ENCODE data around the gene PDE11A.
"Not testable (repeated sequence)": the region's sequence is repeated elsewhere in the genome, so short reads cannot be mapped to it uniquely, and the experiment has no call there.

PDE11A gene

GRCh38 chr2:177882501-177882900, 190.1 kb downstream of the PDE11A start:
- no peak for DNase-seq (ENCODE audit: low read depth in 2 of 2)

- no peak for DNase-seq (ENCODE audit: low read depth in 2 of 2)
Observed at GRCh38 chr2:177881921-177882320, 190.7 kb downstream of the PDE11A start.

GRCh38 chr2:177881008-177881747, 191.4 kb downstream of the PDE11A start:
- DNase-seq (ENCODE audit: low read depth in 2 of 2) = no peak

- no peak for DNase-seq (ENCODE audit: low read depth in 2 of 2)
Observed at GRCh38 chr2:177880285-177880684, 192.3 kb downstream of the PDE11A start.

GRCh38 chr2:177876950-177877349, 195.6 kb downstream of the PDE11A start:
- DNase-seq (ENCODE audit: low read depth in 2 of 2) = no peak

GRCh38 chr2:177874686-177875085, 197.9 kb downstream of the PDE11A start:
- DNase-seq (ENCODE audit: low read depth in 2 of 2) = no peak

- no peak for DNase-seq (ENCODE audit: low read depth in 2 of 2)
Observed at GRCh38 chr2:177873915-177874314, 198.7 kb downstream of the PDE11A start.

GRCh38 chr2:177872286-177872685, 200.3 kb downstream of the PDE11A start:
- no peak for DNase-seq (ENCODE audit: low read depth in 2 of 2)

GRCh38 chr2:177869912-177870311, 202.7 kb downstream of the PDE11A start:
- DNase-seq (ENCODE audit: low read depth in 2 of 2) = no peak

- DNase-seq (ENCODE audit: low read depth in 2 of 2) = no peak
Observed at GRCh38 chr2:177869209-177869608, 203.4 kb downstream of the PDE11A start.

GRCh38 chr2:177868806-177869205, 203.8 kb downstream of the PDE11A start:
- DNase-seq (ENCODE audit: low read depth in 2 of 2) = no peak

GRCh38 chr2:177857538-177857937, 215.0 kb downstream of the PDE11A start:
- no peak for DNase-seq (ENCODE audit: low read depth in 2 of 2)

GRCh38 chr2:177852389-177852788, 220.2 kb downstream of the PDE11A start:
- no peak for DNase-seq (ENCODE audit: low read depth in 2 of 2)

GRCh38 chr2:177843188-177843587, 229.4 kb downstream of the PDE11A start:
- no peak for DNase-seq (ENCODE audit: low read depth in 2 of 2)

- no peak for DNase-seq (ENCODE audit: low read depth in 2 of 2)
Observed at GRCh38 chr2:177842243-177842642, 230.3 kb downstream of the PDE11A start.

- DNase-seq (ENCODE audit: low read depth in 2 of 2) = not testable (repeated sequence)
Observed at GRCh38 chr2:177835418-177836204, 237.0 kb downstream of the PDE11A start.

- DNase-seq (ENCODE audit: low read depth in 2 of 2) = no peak
Observed at GRCh38 chr2:177832611-177833433, 239.8 kb downstream of the PDE11A start.

- no peak for DNase-seq (ENCODE audit: low read depth in 2 of 2)
Observed at GRCh38 chr2:177830881-177831386, 241.6 kb downstream of the PDE11A start.

GRCh38 chr2:177828557-177828956, 244.0 kb downstream of the PDE11A start:
- DNase-seq (ENCODE audit: low read depth in 2 of 2) = no peak

- DNase-seq (ENCODE audit: low read depth in 2 of 2) = no peak
Observed at GRCh38 chr2:177826897-177827296, 245.7 kb downstream of the PDE11A start.

GRCh38 chr2:177822941-177823340, 249.6 kb downstream of the PDE11A start:
- no peak for DNase-seq (ENCODE audit: low read depth in 2 of 2)

- DNase-seq (ENCODE audit: low read depth in 2 of 2) = no peak
Observed at GRCh38 chr2:177818412-177818811, 254.2 kb downstream of the PDE11A start.

All from stimulated activated CD8-positive, alpha-beta memory T cell treated with anti-CD3 and anti-CD28 coated beads, Interleukin-7, amount 100 ng/mL, for 1 hour (primary cell).